K562 (cell line): ENCODE measurements around the gene ELOVL4. TPM values are rescaled to one million over a fixed set of nuclear protein-coding genes. Genes with fewer than 3 reads are reported as not detected.

ENCODE experiments used
- ATAC-seq: fragments of 200-7000 bp; cut with Tn5 transposase; 3 replicates; pipeline ENCODE4 v1.9.1; 2020; ENCODE audit warnings: moderate library complexity
- BruUV-seq: library from RNA; stranded (reverse); fragments of 400-500 nt; replicated peaks from 2 replicates; lab custom pipeline; 2021; lab: Mats Ljungman, UMichigan
- CTCF ChIA-PET: fragments of 300-600 bp; formaldehyde crosslinking; extraction: SDS; loops from one replicate; lab custom pipeline; 2021; ENCODE audit warnings: low intra/inter-chr PET ratio; lab: Yijun Ruan, JAX
- POLR2A ChIA-PET: fragments of 300-600, 350-650 bp; sonication (Branson Sonifier 250); formaldehyde crosslinking; extraction: SDS; loops from one replicate; lab custom pipeline; 2021; ENCODE audit warnings: antibody characterized with exemption, inconsistent platforms; lab: Yijun Ruan, JAX
- DNase-seq, 4 experiments: peaks; one replicate each; pipeline versions ENCODE4 v3.0.0 to v3.0.0-alpha.2; 2011 to 2018; ENCODE audit warnings: low spot score in 3 of 4, mixed read lengths in 3 of 4; ENCODE audit errors: extremely low read depth in 1 of 4
- FAIRE-seq: peaks from 2 replicates; lab custom pipeline; 2011; peaks lifted over from hg19 to GRCh38; lab: Jason Lieb, UNC
- H2AFZ ChIP-seq: 2 replicates; pipeline ENCODE4 v1.6.0; 2011; ENCODE audit warnings: low read depth, low read length, control low read depth, inconsistent platforms
- H3K27ac ChIP-seq: fragments of 200-600 bp; 3 replicates; pipeline ENCODE4 v1.8.0; 2011; ENCODE audit warnings: low read depth, mild to moderate bottlenecking, control low read depth, inconsistent platforms, low read length, moderate library complexity, mixed read lengths; ENCODE audit errors: extremely low read depth
- H3K27me3 ChIP-seq, 2 experiments: fragments of 300-600 bp in 1 of 2; 2 replicates in 1 of 2; 3 replicates in 1 of 2; pipeline versions ENCODE4 v1.6.0 to v1.8.0; 2011; ENCODE audit warnings: inconsistent platforms in 2 of 2, low read length in 2 of 2, mild to moderate bottlenecking in 1 of 2, mixed read lengths in 1 of 2, moderate library complexity in 1 of 2; ENCODE audit not compliant: control insufficient read depth in 2 of 2, insufficient read depth in 2 of 2
- H3K36me3 ChIP-seq: fragments of 300-600 bp; 3 replicates; pipeline ENCODE4 v1.8.0; 2011; ENCODE audit warnings: mild to moderate bottlenecking, low read length, inconsistent platforms; ENCODE audit not compliant: control insufficient read depth, insufficient read depth
- H3K4me1 ChIP-seq, 2 experiments: fragments of 200-600 bp in 1 of 2; replicated peaks in 1 of 2; 2 replicates in 1 of 2; 3 replicates in 1 of 2; pipeline versions ENCODE4 v1.5.1 to v1.8.0; 2011; ENCODE audit warnings: inconsistent platforms in 2 of 2, low read length in 2 of 2, mild to moderate bottlenecking in 1 of 2, mixed read lengths in 1 of 2, moderate library complexity in 1 of 2; ENCODE audit not compliant: control insufficient read depth in 2 of 2, insufficient read depth in 2 of 2
- H3K4me2 ChIP-seq: 2 replicates; pipeline ENCODE4 v1.6.1; 2011; ENCODE audit warnings: low read length, control low read depth, inconsistent platforms, mixed read lengths; ENCODE audit not compliant: insufficient read depth
- H3K4me3 ChIP-seq: fragments of 200-600 bp; sonication (generic), shearing (Covaris generic); 2 replicates; pipeline ENCODE4 v1.5.1; 2016; ENCODE audit warnings: control low read depth, inconsistent platforms
- H3K79me2 ChIP-seq: fragments of 200-600 bp; 3 replicates; pipeline ENCODE4 v1.8.0; 2011; ENCODE audit warnings: low read length, inconsistent platforms; ENCODE audit not compliant: control insufficient read depth, insufficient read depth
- H3K9ac ChIP-seq, 2 experiments: 2 replicates each; pipeline versions ENCODE4 v1.6.0 to v1.6.1; 2011; ENCODE audit warnings: low read depth in 2 of 2, low read length in 2 of 2, control low read depth in 1 of 2, inconsistent platforms in 1 of 2, mild to moderate bottlenecking in 1 of 2, mixed read lengths in 1 of 2; ENCODE audit not compliant: insufficient read depth in 1 of 2
- H3K9me1 ChIP-seq: one replicate; pipeline ENCODE4 v1.6.0; 2011; ENCODE audit warnings: inconsistent platforms, mild to moderate bottlenecking, low read length, moderate library complexity; ENCODE audit not compliant: control insufficient read depth, insufficient read depth
- H3K9me3 ChIP-seq: replicated peaks from 2 replicates; pipeline ENCODE4 v1.5.1; 2011; ENCODE audit warnings: low read depth, low read length, inconsistent platforms; ENCODE audit not compliant: control insufficient read depth, insufficient read depth
- H4K20me1 ChIP-seq: replicated peaks from 2 replicates; pipeline ENCODE4 v1.6.1; 2011; ENCODE audit warnings: low read length, inconsistent platforms, mixed read lengths; ENCODE audit not compliant: control insufficient read depth, insufficient read depth
- ARID1B ChIP-seq: fragments of 450-650 bp; IDR thresholded peaks from 2 replicates; pipeline ENCODE4 v1.6.1; 2016; ENCODE audit warnings: antibody characterized with exemption, mild to moderate bottlenecking, inconsistent platforms
- CBFB ChIP-seq: sonication (generic); formaldehyde crosslinking; IDR thresholded peaks from 2 replicates; pipeline ENCODE4 v1.4.0; 2020; ENCODE audit warnings: mild to moderate bottlenecking, missing genetic modification reagents
- CHD4 ChIP-seq: fragments of 200-600 bp; sonication (generic); IDR thresholded peaks from 3 replicates; pipeline ENCODE4 v1.6.1; 2012; ENCODE audit warnings: low read depth, mild to moderate bottlenecking, mixed read lengths, low read length, inconsistent platforms; ENCODE audit not compliant: insufficient read depth, insufficient replicate concordance, poor library complexity, severe bottlenecking
- GATAD2A ChIP-seq: fragments of 450-650 bp; IDR thresholded peaks from 2 replicates; pipeline ENCODE4 v1.6.1; 2017
- SMAD3 ChIP-seq: fragments of 450-650 bp; formaldehyde crosslinking; conservative IDR thresholded peaks from 2 replicates; pipeline ENCODE4 v1.4.0; 2020; ENCODE audit warnings: mild to moderate bottlenecking
- TBL1XR1 ChIP-seq, 2 experiments: IDR thresholded peaks; 2 replicates each; pipeline ENCODE4 v1.6.1; 2012; ENCODE audit warnings: improper control_type of control experiment in 2 of 2, low read length in 2 of 2, mild to moderate bottlenecking in 1 of 2
- TFAM ChIP-seq: fragments of 250-450 bp; sonication (Bioruptor Pico); conservative IDR thresholded peaks from 2 replicates; pipeline ENCODE4 v1.5.0; 2021; ENCODE audit warnings: mild to moderate bottlenecking, moderate library complexity
- ZNF311 ChIP-seq: fragments of 250-450 bp; sonication (Bioruptor Pico); IDR thresholded peaks from 2 replicates; pipeline ENCODE4 v1.4.0; 2020; ENCODE audit warnings: mild to moderate bottlenecking, moderate library complexity
- ZNF785 ChIP-seq: fragments of 250-450 bp; sonication (Bioruptor Pico); IDR thresholded peaks from 2 replicates; pipeline ENCODE4 v1.4.0; 2020; ENCODE audit warnings: mild to moderate bottlenecking
- in situ Hi-C: fragments of 300-500 bp; cut with MboI; formaldehyde crosslinking; loops from 4 replicates; pipeline ENCODE4 v1.15.0; 2018; ENCODE audit warnings: inconsistent platforms, mixed read lengths
- intact Hi-C: fragments of 100-400 bp; cut with micrococcal nuclease; formaldehyde crosslinking; loops from 2 replicates; pipeline ENCODE4 v1.14.2; 2022
- polyA plus RNA-seq, 8 experiments: library from polyadenylated mRNA; depleted of rRNA in 4 of 8; stranded (reverse) in 5 of 8; unstranded in 3 of 8; fragments of >200 nt; fragmentation: Nextera tagmentation in 2 of 8; fragmentation: Illumina TruSeq in 1 of 8; extraction: Ambion mirVana in 2 of 8; extraction: Trizol in 1 of 8; gene quantifications; 2 replicates each; pipeline versions ENCODE4 v1.2.1 to v1.2.3, GENCODE V29; 2011 to 2014; ENCODE audit warnings: inconsistent platforms in 1 of 8, missing spikeins in 1 of 8
- total RNA-seq, 7 experiments: library from RNA; depleted of rRNA in 6 of 7; stranded (reverse); fragments of >200 nt in 6 of 7; fragmentation: Illumina TruSeq in 2 of 7; extraction: Trizol in 2 of 7; gene quantifications; 2 replicates each; pipeline versions ENCODE4 v1.2.1 to v1.2.3, GENCODE V29; 2011 to 2021; ENCODE audit warnings: low replicate concordance in 1 of 7
- TF ChIP-seq, protein P1 (sequence below): fragments of 250-450 bp; sonication (Bioruptor Pico); IDR thresholded peaks from 2 replicates; pipeline ENCODE4 v1.5.0; 2021; ENCODE audit warnings: mild to moderate bottlenecking, moderate library complexity
- TF ChIP-seq, protein P2 (sequence below): sonication (generic); formaldehyde crosslinking; IDR thresholded peaks from 2 replicates; pipeline ENCODE4 v1.8.1; 2023; ENCODE audit warnings: mild to moderate bottlenecking, missing genetic modification reagents
- TF ChIP-seq, protein P3 (sequence below): fragments of 450-650 bp; IDR thresholded peaks from 2 replicates; pipeline ENCODE4 v1.6.1; 2016; ENCODE audit warnings: missing biosample characterization, missing genetic modification characterization
- TF ChIP-seq, protein P4 (sequence below): sonication (generic); formaldehyde crosslinking; IDR thresholded peaks from 2 replicates; pipeline ENCODE4 v1.4.0; 2020; ENCODE audit warnings: mild to moderate bottlenecking, missing genetic modification reagents

ELOVL4 gene
- total and polyA plus RNA-seq, 9 of the 15 experiments (the other 6 are each of a cell fraction or from before 2014, with no cell fraction given) = not detected

DNA sequence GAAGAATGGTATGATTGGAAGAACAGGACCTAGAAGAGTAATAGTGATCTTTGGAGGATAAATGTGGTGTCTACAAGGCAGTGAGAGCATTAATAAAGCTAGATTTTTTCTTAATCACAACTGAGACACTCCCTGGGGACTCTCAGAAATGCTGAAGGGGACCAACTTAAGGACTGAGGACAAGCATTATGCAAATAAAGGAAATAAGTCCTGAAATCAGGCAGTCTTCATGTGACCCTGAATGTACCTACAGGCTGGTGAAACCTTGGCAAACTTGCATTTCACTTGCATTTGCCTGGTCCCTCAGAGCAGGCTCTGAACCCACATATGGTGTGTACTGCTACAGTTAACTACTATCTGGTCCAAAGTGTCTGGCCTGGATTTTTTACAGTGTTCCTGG, 37.8 kb upstream of the ELOVL4 start:
- intact Hi-C loops = no loop called here

More for the DNA sequence above, 37.8 kb upstream of the ELOVL4 start:
- CTCF ChIA-PET = no interaction called here
- no peak overlapping the region for H3K4me3 ChIP-seq
- TF ChIP-seq CHD4 = no peak
- TF ChIP-seq, protein P1, sequence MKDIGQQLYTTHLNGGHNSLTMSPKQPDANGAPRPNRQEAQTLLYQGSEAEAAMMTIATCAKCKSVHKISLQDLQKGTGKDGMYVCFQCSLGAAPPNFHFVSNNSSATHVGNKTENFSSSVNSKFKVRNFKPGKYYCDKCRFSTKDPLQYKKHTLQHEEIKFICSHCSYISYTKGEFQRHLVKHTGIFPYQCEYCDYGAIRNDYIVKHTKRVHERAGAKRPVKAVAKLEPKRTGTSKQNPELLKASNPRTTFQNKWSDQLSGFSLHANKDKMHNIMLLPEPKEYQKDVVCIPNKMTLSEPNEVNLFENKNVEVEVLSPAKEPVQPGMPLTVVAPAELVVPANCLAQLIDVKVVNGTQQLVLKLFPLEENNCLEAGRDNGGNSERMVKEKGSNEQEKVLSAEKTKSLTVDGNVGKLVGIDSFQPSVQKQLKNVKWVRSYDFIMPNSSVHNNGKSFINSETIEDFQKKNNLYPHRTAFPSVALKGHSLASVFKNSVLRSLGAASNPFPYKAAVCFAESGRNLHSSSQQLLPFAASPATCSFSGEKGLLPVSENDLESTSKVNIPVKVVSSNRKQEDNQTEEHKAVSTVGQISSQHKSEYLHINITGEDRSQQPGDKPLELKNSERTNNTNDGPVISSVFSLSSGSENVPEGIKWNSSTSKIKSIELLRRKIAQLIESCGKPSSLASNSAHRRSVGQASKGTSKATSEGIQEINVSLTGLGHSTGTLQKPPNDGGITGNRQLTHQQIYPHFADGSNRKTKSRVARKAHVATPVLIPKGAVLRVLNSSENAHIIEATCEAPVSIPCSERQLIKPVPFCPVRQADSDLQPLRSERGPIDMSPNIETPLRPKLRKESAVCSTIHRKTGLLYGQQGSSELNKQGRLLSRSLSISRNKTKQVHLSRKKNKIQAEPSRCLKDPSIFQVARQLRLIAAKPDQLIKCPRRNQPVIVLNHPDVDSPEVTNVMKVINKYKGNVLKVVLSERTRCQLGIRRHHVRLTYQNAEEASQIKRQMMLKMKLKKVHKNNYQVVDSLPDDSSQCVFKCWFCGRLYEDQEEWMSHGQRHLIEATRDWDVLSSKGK (CRISPR knock-in tag) = no peak
- TF ChIP-seq ARID1B = no peak
- no peak for TF ChIP-seq CBFB (CRISPR knock-in tag)
- TF ChIP-seq TFAM (CRISPR knock-in tag) = no peak
- TF ChIP-seq ZNF785 (CRISPR knock-in tag) = no peak
- TF ChIP-seq SMAD3 (CRISPR knock-in tag) = no peak
- TF ChIP-seq, protein P2, sequence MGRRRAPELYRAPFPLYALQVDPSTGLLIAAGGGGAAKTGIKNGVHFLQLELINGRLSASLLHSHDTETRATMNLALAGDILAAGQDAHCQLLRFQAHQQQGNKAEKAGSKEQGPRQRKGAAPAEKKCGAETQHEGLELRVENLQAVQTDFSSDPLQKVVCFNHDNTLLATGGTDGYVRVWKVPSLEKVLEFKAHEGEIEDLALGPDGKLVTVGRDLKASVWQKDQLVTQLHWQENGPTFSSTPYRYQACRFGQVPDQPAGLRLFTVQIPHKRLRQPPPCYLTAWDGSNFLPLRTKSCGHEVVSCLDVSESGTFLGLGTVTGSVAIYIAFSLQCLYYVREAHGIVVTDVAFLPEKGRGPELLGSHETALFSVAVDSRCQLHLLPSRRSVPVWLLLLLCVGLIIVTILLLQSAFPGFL (CRISPR knock-in tag) = no peak
- no peak for TF ChIP-seq ZNF311
- TF ChIP-seq, protein P3, sequence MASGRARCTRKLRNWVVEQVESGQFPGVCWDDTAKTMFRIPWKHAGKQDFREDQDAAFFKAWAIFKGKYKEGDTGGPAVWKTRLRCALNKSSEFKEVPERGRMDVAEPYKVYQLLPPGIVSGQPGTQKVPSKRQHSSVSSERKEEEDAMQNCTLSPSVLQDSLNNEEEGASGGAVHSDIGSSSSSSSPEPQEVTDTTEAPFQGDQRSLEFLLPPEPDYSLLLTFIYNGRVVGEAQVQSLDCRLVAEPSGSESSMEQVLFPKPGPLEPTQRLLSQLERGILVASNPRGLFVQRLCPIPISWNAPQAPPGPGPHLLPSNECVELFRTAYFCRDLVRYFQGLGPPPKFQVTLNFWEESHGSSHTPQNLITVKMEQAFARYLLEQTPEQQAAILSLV (tag) = no peak
- no peak for TF ChIP-seq GATAD2A
- TF ChIP-seq TBL1XR1 (IDR thresholded peaks at IDR 0.05; ENCODE audit: low read length in 2 of 2) = no peak
- TF ChIP-seq, protein P4, sequence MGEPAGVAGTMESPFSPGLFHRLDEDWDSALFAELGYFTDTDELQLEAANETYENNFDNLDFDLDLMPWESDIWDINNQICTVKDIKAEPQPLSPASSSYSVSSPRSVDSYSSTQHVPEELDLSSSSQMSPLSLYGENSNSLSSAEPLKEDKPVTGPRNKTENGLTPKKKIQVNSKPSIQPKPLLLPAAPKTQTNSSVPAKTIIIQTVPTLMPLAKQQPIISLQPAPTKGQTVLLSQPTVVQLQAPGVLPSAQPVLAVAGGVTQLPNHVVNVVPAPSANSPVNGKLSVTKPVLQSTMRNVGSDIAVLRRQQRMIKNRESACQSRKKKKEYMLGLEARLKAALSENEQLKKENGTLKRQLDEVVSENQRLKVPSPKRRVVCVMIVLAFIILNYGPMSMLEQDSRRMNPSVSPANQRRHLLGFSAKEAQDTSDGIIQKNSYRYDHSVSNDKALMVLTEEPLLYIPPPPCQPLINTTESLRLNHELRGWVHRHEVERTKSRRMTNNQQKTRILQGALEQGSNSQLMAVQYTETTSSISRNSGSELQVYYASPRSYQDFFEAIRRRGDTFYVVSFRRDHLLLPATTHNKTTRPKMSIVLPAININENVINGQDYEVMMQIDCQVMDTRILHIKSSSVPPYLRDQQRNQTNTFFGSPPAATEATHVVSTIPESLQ = no peak
- TF ChIP-seq, all 486 proteins: peak for 0
- Histone ChIP-seq H3K27ac (no peak overlapping the region), H3K36me3 (no peaks in the 10 kb centered on the region), H3K27me3 (no peaks in the 10 kb centered on the region), H3K9me1 (no peaks in the 10 kb centered on the region), H2AFZ (no peak overlapping the region), H3K4me2 (no peak overlapping the region), H3K79me2 (no peaks in the 10 kb centered on the region), H3K9ac (no peak overlapping the region), H3K9me3 (no peaks in the 10 kb centered on the region), H4K20me1 (no peaks in the 10 kb centered on the region), H3K4me1 (no peaks in the 10 kb centered on the region)
- BruUV-seq = no TSS peak
- POLR2A ChIA-PET = interaction anchor here (0.6 kb wide), 2 partner anchors 39 to 87 kb away, joined by 3 to 4 read pairs; no protein-coding TSS in a partner anchor
- no peak for FAIRE-seq
- no peak for DNase-seq
- no peak for ATAC-seq
- in situ Hi-C loops = no loop called here
